HG02852 (cell line): ENCODE results near the gene XPR1.

Experiments used
- ATAC-seq: cut with Tn5 transposase; IDR thresholded peaks from one replicate; pipeline ENCODE4 v1.9.1; 2021; ENCODE audit warnings: mild to moderate bottlenecking, moderate library complexity; ENCODE audit not compliant: unreplicated experiment

The XPR1 gene

GRCh38 chr1:180884588-180885300 is 252.9 kb downstream of the XPR1 start:
- no peak for ATAC-seq

- no peak for ATAC-seq
These were observed 254.5 kb downstream of the XPR1 start for GRCh38 chr1:180886338-180886737.

GRCh38 chr1:180887841-180888240 is 256.0 kb downstream of the XPR1 start:
- no peak for ATAC-seq

- peak; percentile 75 for ATAC-seq
These were observed 257.0 kb downstream of the XPR1 start for GRCh38 chr1:180888870-180889269.

GRCh38 chr1:180889325-180889724 is 257.5 kb downstream of the XPR1 start:
- ATAC-seq: no peak

- no peak for ATAC-seq
These were observed 260.4 kb downstream of the XPR1 start for GRCh38 chr1:180892272-180892671.

GRCh38 chr1:180892675-180893074 is 260.9 kb downstream of the XPR1 start:
- no peak for ATAC-seq

GRCh38 chr1:180893614-180894013 is 261.8 kb downstream of the XPR1 start:
- no peak for ATAC-seq

- ATAC-seq: no peak
These were observed 264.3 kb downstream of the XPR1 start for GRCh38 chr1:180896161-180896560.

GRCh38 chr1:180898441-180899219 is 266.8 kb downstream of the XPR1 start:
- no peak for ATAC-seq

GRCh38 chr1:180899262-180899661 is 267.4 kb downstream of the XPR1 start:
- ATAC-seq: no peak

GRCh38 chr1:180901076-180901990 is 269.5 kb downstream of the XPR1 start:
- no peak for ATAC-seq

- no peak for ATAC-seq
These were observed 270.7 kb downstream of the XPR1 start for GRCh38 chr1:180902541-180902940.

GRCh38 chr1:180905927-180906326 is 274.1 kb downstream of the XPR1 start:
- ATAC-seq: no peak

GRCh38 chr1:180906511-180906910 is 274.7 kb downstream of the XPR1 start:
- ATAC-seq: no peak

- ATAC-seq: no peak
These were observed 275.7 kb downstream of the XPR1 start for GRCh38 chr1:180907313-180908055.

GRCh38 chr1:180908074-180908765 is 276.4 kb downstream of the XPR1 start:
- ATAC-seq: no peak

- ATAC-seq: peak; percentile 27
These were observed 277.2 kb downstream of the XPR1 start for GRCh38 chr1:180909005-180909414.

- peak; percentile 39 for ATAC-seq
These were observed 277.7 kb downstream of the XPR1 start for GRCh38 chr1:180909462-180909976.
